MM.1S (cell line): Measurements from ENCODE around the gene PITPNM3.

Experiments used
- EZH2 ChIP-seq: fragments of 300-600 bp; sonication (generic); optimal IDR thresholded peaks from 2 replicates; pipeline ENCODE3; 2017; ENCODE audit warnings: low read depth, mild to moderate bottlenecking, antibody characterized with exemption, low read length, mixed read lengths
- TF ChIP-seq, protein P1 (sequence below): fragments of 300-600 bp; sonication (generic); IDR thresholded peaks from 2 replicates; pipeline ENCODE4 v1.5.1; 2016; ENCODE audit warnings: antibody characterized with exemption, low read length, mixed read lengths

DNA sequence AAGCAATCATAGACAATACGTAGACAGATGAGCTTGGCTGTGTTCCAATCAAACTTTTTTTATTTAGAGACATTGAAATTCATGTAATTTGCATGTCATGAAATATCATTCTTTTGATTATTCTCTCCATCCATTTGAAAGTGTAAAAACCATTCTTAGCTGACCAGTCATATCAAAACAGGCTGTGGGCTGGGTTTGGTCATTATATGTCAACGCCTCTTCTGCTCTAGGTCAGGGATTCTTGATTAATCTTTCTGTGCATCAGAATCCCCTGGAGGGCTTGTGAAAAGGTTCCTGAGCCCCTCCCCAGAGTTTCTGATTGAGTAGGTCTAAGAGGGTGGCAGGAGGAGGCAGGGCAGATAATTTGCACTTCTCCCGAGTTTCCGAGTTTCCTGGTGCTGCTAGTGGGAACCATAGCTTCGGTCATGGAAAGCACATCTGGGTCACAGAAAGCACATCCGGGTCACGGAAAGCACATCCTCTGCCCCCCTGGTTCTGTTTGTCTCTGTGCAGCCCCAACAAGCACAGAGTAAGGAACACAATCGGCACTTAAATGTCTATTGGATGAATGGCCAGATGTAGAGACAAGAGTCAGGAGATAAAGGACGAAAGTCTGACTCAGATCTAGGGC is 95.7 kb downstream of the PITPNM3 start:
- TF ChIP-seq, protein P1, sequence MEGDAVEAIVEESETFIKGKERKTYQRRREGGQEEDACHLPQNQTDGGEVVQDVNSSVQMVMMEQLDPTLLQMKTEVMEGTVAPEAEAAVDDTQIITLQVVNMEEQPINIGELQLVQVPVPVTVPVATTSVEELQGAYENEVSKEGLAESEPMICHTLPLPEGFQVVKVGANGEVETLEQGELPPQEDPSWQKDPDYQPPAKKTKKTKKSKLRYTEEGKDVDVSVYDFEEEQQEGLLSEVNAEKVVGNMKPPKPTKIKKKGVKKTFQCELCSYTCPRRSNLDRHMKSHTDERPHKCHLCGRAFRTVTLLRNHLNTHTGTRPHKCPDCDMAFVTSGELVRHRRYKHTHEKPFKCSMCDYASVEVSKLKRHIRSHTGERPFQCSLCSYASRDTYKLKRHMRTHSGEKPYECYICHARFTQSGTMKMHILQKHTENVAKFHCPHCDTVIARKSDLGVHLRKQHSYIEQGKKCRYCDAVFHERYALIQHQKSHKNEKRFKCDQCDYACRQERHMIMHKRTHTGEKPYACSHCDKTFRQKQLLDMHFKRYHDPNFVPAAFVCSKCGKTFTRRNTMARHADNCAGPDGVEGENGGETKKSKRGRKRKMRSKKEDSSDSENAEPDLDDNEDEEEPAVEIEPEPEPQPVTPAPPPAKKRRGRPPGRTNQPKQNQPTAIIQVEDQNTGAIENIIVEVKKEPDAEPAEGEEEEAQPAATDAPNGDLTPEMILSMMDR: no peak
- TF ChIP-seq EZH2: no peak
